ENCODE results near the gene ALPL.

ALPL gene

DNA sequence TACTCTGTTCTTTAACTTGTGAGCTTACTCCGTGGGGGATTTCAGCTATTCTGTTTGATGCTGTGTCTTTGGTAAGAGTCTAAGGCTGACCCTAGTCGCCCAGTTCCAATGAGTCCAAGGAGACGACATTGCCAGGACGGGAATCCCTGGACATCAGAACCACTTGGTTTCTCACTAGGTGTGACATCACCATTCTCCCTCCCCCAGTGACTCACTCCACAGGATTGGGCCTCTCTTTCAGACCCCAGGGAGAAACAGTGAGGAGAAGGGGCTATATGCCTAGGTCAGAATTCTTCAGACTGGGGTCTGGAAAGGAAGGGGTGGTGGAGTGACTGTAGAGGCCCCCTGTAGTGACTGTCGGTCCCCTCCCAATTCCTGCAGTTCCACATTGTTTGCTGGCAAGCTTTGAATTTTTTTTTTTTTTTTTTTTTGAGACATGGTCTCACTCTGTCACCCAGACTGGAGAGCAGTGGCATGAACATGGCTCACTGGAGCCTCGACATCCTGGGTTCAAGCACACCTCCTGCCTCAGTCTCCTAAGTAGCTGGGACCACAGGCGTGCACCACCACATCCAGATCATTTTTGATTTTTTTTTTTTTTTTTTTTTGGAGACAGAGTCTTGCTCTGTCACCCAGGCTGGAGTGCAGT, 21.3 kb downstream of the ALPL start:
- no peak for DNase-seq (ENCODE audit: low read depth in 2 of 2)

DNA sequence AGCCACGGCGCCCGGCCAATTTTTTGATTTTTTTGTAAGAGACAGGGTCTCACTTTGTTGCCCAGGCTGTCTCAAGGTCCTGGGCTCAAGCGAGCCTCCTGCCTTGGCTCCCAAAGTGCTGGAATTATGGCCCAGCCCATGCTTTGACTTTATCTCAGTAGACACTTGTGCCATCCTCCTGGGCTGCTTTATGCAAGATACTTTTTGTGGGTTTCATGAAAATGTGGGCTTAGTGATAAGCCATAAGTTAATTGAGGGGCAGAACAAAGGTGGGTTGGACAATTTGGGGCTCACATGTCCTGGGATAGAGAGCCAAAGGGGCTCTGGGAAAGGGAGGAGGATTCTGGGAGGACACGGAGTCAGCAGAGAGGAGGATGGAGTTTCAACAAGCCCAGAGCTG, 22.0 kb downstream of the ALPL start:
- DNase-seq (ENCODE audit: low read depth in 2 of 2) = no peak

DNA sequence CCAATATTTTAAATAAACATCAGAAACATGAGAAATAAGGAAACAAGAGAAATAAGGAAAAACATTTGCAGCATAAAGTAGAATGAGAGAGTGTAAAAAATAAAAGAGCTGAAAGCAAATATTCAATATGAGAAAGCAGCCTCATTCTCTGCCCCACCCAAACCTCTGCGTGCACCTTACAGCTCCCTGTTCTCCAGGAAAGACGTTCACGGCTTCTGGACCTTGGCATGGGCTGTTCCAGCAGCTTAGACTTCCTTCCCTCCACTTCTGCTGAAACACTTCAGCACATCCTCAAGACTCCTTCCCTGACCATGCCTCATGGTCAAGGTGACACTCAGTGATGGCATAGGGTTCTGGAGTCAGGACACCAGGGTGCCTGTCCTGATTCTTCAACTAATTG, 23.3 kb downstream of the ALPL start:
- no peak for DNase-seq (ENCODE audit: low read depth in 2 of 2)

DNA sequence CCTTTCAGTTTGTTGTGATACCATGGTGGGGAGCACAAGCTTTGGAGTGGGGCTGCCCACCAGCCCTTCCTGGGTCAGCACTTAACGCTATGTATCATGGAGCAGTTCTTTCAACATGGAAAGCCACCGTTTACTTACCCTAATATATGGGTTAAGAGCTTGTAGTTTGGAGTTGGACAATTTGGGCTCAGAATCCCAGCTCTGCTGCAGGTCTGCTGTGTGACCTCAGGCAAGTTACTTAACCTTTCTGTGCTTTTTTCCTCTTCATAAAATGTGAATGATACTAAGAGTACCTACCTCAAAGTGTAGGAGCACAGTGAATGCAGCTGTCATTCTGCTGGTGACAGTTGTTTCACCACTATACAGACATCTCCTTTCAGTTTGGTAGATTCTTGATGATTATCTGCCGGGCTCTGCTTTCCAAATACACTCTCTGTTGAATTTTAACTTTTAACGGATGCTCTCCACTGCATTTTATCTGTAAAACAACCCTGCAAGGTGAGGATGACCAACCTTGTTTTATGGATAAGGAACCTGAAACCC, 23.8 kb downstream of the ALPL start:
- DNase-seq (ENCODE audit: low read depth in 2 of 2) = no peak

DNA sequence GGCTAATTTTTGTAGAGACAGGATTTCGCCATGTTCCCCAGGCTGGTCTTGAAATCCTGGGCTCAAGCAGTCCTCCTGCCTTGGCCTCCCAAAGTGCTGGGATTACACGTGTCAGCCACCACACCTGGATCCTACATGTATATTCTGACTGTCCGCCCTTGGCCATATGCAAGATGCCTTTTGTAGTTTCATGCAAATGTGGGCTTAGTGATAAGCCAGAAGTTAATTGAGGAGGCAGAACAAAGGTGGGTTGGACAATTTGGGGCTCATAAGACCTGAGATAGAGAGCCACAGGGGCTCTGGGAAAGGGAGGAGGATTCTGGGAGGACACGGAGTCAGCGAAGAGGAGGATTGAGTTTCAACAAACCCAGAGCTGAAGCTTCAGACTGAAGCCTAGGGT, 24.9 kb downstream of the ALPL start:
- no peak for DNase-seq (ENCODE audit: low read depth in 2 of 2)

DNA sequence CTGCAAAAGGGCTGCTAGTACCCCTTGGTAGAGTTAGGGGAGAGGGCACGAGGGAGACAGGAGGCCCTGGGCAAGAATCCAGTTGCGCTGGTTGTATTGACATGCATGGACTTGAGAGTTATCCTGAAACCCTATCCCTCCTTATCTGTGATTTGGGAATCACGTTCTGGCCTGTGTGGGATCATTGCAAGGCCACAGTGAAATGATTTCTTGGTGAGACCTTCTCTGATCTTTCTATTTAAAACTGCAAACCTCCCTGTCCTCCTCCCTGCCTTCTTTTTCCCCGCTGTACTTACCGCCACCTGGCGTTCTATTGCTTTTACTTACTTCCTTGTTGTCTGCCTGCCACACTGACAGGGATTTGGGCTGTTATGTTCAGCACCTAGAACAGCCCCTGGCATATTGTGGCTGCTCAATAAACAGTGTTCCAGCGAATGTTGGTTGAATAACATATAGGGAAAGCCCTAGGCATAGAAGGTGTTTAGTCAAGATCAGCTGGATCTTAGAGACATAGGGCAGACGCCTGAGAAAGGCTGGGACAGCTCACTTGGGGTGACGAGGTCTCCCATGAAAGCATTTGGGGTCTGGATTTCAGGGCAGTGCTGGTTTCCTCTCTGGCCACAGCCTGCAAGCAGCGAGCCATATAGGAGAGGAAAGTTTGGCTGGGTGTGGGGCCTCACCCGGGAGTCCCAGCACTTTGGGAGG, 25.6 kb downstream of the ALPL start:
- DNase-seq (ENCODE audit: low read depth in 2 of 2) = no peak

DNA sequence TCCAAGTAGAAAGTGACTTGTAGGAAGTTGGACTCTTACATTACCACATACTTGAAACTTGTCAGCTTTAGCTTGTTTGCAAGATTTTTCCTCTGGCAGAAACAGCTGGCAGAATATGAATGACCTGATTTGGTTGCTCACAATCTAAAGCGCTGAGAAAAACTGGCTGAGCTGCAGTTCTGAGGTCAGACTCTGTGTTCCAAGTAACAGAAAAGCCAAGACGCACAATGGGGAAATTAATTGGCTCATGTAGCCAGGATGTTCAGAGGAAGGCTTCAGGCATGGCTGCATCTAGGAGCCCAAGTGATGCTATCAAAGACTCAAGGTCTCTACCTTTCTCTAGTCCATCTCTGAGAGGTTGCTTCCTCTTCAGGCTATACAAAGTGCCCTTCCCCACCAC, 27.0 kb downstream of the ALPL start:
- no peak for DNase-seq (ENCODE audit: low read depth in 2 of 2)

DNA sequence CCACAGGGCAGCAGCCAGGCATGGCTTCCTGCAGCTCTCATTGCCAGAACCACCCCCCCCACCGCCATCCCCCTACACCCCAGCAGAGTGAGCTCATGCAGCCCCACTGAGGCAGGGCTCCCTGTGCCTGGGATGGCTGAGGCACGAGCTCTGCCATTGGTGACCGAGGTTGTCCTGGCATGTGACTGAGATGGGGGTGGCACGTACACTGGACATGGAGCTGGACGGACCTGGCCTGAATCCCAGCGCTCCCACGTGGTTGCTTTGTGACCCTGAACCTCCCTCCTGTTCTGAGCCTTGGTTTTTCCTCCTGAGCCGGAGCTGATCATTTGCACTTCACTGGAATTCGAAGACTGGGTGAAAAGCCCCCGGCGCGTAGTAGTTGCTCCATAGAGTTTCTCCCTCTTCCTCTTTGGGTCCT, 28.3 kb downstream of the ALPL start:
- DNase-seq (ENCODE audit: low read depth in 2 of 2) = no peak

DNA sequence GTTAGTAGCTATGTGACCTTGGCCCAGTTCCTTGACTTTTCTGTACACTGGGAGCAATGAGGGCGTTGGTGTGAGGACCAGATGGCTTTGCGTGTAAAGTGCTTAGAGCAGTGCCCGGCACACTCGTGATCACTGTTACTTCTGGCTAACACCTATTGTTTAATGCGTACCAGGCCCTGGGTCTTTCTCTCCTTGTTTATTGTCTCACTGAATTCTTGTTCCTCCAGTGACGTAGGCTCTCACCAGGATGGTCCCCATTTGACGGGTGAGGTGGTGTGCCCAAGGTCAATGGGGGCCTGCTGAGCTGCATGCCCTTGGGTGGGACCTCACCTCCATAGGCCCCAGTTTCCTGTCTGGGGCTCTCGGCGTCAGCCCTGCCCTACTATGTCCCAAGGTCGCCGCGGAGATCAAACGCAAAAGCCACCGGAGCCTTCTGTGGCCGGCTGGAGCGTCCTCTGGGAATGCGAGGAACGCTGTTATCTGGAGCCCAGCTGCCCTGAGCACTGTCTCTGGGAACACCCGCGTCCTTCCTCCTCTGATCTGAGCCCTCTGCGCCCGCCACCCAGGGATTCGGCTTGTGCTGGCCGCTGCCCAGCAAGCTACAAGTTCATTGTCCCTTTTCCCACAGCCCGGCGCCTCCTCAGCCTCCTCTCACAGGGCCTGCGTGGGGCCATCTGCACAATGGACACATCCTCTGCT, 28.9 kb downstream of the ALPL start:
- DNase-seq (ENCODE audit: low read depth in 2 of 2) = no peak

DNA sequence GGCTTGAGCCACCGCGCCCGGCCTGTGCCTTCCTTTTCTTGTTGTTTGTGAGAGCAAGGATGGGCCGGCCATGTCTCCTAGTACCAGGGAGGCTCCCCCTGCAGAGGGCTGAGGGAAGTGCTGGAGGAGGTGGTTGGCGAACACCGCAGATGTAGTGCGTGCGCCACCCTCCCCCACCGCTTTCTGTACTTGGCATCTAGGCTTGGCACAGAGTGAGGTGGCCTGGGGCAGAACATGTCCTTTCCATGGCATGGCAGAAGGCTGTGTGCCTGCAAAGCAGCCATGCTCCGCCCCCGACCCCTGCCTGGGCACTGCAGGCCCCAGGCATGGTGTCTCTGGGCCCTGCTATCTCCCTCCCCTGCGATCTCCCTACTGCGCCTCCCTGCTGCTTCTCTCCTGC, 30.7 kb downstream of the ALPL start:
- no peak for DNase-seq (ENCODE audit: low read depth in 2 of 2)

DNA sequence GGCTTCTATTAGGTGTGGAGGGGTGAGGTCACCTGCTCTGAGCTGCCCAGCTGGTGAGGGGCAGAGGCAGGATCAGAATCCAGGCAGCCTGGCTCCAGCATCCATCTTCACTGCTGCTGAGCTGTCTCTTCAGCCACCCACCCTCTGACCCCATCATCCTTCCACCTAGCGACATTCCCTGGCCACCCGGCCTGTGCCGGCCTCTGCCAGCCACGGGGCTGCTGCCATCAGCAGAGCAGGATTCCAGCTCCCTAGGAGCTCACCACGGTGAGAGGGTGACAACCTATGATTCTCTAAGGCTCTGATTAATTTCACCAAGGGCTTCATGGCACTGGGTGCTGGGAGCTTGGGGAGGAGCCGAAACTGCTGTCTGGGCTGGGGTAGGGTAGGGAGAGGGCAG, 32.1 kb downstream of the ALPL start:
- no peak for DNase-seq (ENCODE audit: low read depth in 2 of 2)

DNA sequence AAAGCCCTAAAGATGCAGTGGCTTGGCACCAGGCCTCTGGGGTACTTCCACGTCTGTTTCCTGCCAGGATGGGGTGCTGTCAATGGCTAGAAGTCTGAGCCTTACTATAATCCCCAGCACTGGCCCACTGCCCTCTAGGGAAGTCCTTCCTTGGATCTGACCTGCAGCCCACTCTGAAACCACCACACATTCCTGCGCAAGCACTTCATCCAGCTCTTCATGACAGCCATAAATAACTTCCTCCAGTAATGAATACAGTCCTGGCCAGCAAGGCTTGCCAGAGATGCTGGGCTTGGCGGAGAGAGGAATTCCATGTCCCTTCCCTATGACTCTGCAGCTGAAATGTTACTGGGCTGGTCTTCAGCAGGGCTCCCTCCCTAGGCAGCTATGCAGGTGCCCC, 32.6 kb downstream of the ALPL start:
- DNase-seq (ENCODE audit: low read depth in 2 of 2) = no peak

DNA sequence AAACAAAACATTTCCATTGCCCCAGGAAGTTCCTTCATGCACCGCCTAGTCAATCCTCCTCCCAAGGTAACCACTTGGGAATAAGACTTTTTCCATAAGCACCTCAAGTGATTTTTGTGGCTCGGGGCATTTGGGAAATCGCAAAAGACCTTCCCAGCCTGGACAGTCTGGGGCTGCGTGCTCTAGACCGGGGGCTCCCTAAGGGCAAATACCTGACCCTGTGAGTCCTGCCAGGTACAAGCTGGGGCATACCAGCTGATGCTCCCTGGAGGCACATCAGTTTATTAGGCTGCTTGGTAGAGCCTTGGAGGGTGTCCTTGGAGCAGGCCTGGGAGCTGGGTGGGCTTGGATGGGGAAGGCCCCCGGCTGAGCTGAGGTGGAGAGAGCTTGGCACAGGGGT, 34.4 kb downstream of the ALPL start:
- no peak for DNase-seq (ENCODE audit: low read depth in 2 of 2)

DNA sequence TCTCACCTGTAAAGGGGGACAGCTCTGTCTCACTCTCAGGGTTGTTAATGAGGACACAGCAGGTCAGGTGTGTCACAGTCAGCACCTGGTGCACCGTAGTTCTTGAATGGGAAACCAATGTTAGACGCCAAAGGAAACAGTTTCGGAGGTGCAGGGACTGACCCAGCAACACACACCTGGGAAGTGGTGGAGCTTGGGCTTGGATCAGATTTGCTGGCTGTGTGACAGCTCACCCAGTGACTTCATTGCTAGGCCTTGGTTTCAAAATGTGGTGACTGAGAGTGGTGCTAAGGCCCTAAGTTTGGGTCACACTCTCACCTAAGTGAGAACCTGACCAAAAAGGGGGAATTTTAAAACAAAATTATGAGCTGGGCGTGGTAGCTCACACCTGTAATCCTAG, 34.9 kb downstream of the ALPL start:
- DNase-seq (ENCODE audit: low read depth in 2 of 2) = no peak

DNA sequence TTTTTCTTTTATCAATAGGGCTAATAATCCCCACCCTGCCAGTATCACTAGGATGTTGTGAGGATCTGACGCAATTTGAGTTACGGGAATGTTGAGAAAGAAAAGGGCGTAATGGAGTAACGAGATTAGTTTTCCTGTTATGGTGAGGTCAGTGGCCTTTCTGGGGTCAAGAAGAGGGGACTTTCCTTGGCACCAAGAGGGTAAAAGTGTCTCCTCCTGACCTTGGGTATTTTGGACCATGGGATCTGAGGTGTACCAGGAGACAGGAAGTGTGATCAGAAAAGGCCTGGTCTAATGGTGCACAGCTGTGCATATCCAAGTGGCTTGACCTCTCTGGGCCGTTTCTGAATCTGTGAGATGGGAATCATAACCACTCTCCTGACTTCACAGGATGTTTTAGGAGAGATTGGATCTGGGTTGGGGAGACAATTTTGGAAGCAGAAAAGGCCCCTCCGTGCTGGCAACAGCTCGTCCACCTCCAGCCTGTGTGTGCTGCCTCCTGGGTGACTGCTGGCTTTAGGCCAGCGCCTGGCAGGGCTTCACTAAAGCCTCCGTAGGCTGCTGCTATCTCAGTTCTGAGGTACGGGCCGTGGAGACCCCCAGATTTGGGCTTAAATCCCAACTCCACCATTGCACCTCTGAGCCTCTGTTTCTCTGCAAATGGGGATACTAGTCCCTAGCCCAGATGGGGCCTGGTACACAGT, 37.1 kb downstream of the ALPL start:
- no peak for DNase-seq (ENCODE audit: low read depth in 2 of 2)

DNA sequence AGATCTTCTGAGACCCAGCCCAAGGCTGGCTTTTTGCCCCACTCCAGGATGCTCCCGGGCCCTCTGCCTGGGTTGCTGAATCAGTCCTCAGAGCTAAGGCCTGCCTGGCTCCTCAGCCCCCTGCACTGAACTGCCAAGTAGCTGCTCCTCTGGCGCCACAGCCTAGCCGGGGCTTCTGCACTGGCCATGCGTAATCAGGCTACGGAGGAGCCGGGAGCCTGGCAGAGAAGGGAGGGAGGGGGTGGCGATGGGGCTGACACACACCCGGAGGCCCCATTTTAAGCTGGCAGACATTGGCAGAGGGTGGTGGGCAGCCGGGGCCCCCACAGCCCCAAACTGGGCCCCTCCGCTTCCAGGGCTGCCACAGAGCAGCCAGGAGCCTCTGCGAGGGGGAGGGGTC, 38.7 kb downstream of the ALPL start:
- DNase-seq (ENCODE audit: low read depth in 2 of 2) = no peak

DNA sequence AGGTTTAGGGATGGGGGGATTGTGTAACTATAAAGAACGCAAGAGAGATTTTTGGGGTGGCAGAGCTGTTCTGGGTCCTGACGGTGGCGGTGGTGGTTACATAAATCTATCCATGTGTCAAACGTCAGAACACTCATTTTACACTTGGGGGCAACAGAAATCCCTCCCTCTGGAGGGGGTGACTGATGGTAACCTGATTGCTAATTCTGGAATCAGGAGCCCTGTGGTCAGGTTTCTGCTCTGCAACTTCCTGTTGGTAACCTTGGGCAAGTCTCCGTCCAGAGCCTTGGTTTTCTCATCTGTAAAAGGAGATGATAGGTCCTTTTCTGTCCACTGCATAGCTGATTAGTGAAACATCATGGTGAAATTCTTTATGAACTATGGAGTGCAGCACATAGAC, 40.9 kb downstream of the ALPL start:
- no peak for DNase-seq (ENCODE audit: low read depth in 2 of 2)

DNA sequence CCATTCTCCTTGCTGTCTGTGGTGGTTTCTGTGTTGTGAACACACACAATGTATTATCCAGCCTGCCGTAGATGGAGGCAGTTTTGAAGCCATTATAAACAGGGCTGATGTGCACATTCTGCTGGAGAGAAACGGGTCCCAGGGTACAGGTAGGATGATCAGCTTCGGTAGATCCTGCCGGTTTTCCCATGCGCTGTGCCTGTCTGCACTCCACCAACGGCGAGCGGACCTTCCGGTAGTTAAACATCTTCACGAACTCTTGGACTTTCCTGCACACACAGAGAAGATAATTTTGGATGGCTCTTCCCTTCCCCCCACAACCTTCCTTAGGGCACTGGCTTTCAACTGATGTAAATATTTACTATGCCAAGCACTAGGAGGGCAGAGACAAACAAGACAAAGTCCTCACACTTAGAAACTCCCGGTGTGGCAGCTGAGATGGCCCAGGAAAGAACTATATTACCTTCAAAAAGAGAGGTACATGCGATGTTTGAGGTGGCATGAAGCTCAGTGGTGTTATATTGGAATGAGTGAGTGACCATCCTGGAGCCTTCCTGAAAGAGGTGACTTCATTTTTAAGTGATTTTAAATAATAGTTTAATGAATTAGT, 41.7 kb downstream of the ALPL start:
- no peak for DNase-seq (ENCODE audit: low read depth in 2 of 2)

DNA sequence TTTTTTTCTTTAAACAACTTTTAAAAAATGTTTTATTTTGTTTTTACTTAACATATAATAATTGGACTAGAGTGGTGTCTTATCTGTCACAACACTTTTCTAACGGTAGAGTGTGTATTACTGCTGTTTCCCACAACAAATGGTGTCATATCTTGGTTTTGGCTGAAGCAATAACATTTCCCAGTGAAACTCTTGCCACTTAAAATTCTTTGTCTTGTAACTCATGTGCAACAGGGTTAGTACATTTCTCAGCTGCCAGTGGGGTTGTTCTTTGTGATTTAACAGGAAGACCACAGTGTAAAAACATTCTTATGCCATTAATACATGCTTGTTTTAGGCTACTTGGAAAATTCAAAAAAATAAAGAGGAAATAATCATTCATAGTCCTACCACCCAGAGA, 43.5 kb downstream of the ALPL start:
- no peak for DNase-seq (ENCODE audit: low read depth in 2 of 2)

DNA sequence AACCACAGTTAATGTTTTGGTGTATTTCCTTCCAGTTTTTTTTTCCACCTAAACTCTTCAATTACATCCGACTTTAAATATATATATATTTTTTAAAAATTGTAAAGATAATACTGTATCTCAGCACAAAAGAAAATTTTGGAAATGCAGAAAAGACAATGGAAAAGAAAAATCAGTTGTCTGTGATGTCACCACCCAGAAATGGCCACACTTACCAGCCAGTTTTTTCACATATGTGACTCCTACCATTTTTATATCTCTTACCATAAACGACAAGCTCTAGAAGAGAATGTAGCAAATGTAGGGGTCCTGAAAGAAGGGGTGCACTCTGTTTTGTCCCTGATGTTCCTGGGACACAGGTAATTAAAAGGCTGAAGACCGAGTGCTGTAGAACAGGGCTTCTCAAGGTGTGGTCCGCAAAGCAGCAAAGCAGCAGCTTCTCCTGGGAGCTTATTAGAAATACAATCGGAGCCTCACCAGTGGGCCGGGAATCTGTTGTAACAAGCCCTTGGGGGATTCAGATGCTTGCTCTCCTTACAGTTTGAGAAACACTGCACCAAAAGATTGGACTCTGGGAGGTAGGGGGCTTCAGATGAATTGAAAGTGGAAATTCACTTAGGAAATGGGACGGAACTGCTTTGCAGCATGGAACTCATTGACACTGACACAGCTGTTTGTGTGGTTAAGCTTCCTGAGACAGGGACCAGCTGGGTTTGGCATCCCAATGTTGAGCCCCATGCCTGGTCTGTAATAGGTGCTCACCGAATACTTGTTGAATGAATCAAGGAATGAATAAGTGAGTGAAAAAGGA, 44.1 kb downstream of the ALPL start:
- no peak for DNase-seq (ENCODE audit: low read depth in 2 of 2)
